Testis (tissue), 2 donors: ENCODE data around the gene BRSK2.

Source experiments
- CTCF ChIP-seq, 3 experiments: fragments of 450-650 bp in 2 of 3; fragments of 200-600 bp in 1 of 3; sonication (generic) in 1 of 3; IDR thresholded peaks; one replicate each; pipeline ENCODE4 v1.5.1; 2016 to 2019; ENCODE audit warnings: antibody characterized with exemption in 3 of 3, mild to moderate bottlenecking in 2 of 3, moderate library complexity in 1 of 3
- POLR2A ChIP-seq: fragments of 450-650 bp; IDR thresholded peaks from one replicate; pipeline ENCODE4 v1.6.1; 2017; ENCODE audit warnings: antibody characterized with exemption, mild to moderate bottlenecking, moderate library complexity

- TF ChIP-seq CTCF (IDR thresholded peaks at IDR 0.05) (no peak), POLR2A (no peak)
Measured at GRCh38 chr11:1352696-1353382, 36.9 kb upstream of the BRSK2 start.
